Right renal pelvis (tissue), 4 donors: Measurements from ENCODE around the gene PSME3IP1. TPM values are rescaled to one million over a fixed set of nuclear protein-coding genes. Genes with fewer than 3 reads are reported as not detected.
"Not testable (repeated sequence)": the region's sequence is repeated elsewhere in the genome, so short reads cannot be mapped to it uniquely, and the experiment has no call there.

Experiments
- DNase-seq, 4 donors: peaks; one replicate each; pipeline ENCODE4 v3.0.0-alpha.2; 2013; ENCODE audit warnings: low read depth in 4 of 4, low spot score in 3 of 4, missing footprints in 1 of 4
- polyA plus RNA-seq, 4 donors: library from polyadenylated mRNA; unstranded; fragments of 120-200 nt; gene quantifications; one replicate each; pipeline ENCODE4 v1.2.1, GENCODE V29; 2013; ENCODE audit not compliant: insufficient read length in 4 of 4

Gene PSME3IP1
- polyA plus RNA-seq, 4 donors, result 90.5 to 123 (median 115) TPM

GRCh38 chr16:57127037-57127763 lies 58.6 kb downstream of the PSME3IP1 start:
- DNase-seq, result no peak

- no peak for DNase-seq
These were observed 59.4 kb downstream of the PSME3IP1 start for GRCh38 chr16:57126411-57126810.

- DNase-seq, result no peak
These were observed 59.9 kb downstream of the PSME3IP1 start for GRCh38 chr16:57125969-57126368.

GRCh38 chr16:57125376-57125775 lies 60.5 kb downstream of the PSME3IP1 start:
- DNase-seq, result no peak

- no peak for DNase-seq
These were observed 61.7 kb downstream of the PSME3IP1 start for GRCh38 chr16:57123974-57124674.

GRCh38 chr16:57123216-57123973 lies 62.4 kb downstream of the PSME3IP1 start:
- DNase-seq, result no peak

GRCh38 chr16:57118461-57119084 lies 67.3 kb downstream of the PSME3IP1 start:
- DNase-seq, result no peak

- DNase-seq, result peak in 1 of 4 donors; percentile 23
These were observed 70.2 kb downstream of the PSME3IP1 start for GRCh38 chr16:57115514-57116182.

GRCh38 chr16:57115168-57115513 lies 70.7 kb downstream of the PSME3IP1 start:
- DNase-seq, result no peak

GRCh38 chr16:57113664-57114063 lies 72.2 kb downstream of the PSME3IP1 start:
- no peak for DNase-seq

GRCh38 chr16:57113042-57113453 lies 72.8 kb downstream of the PSME3IP1 start:
- DNase-seq, result no peak

GRCh38 chr16:57112403-57113041 lies 73.3 kb downstream of the PSME3IP1 start:
- no peak for DNase-seq

- DNase-seq, result no peak
These were observed 74.4 kb downstream of the PSME3IP1 start for GRCh38 chr16:57111420-57111819.

GRCh38 chr16:57110937-57111336 lies 74.9 kb downstream of the PSME3IP1 start:
- DNase-seq, result no peak

GRCh38 chr16:57109259-57110105 lies 76.4 kb downstream of the PSME3IP1 start:
- not testable (repeated sequence) for DNase-seq

- no peak for DNase-seq
These were observed 77.4 kb downstream of the PSME3IP1 start for GRCh38 chr16:57108432-57108831.

- no peak for DNase-seq
These were observed 78.4 kb downstream of the PSME3IP1 start for GRCh38 chr16:57107321-57107922.

GRCh38 chr16:57106767-57107166 lies 79.1 kb downstream of the PSME3IP1 start:
- no peak for DNase-seq

GRCh38 chr16:57105184-57105583 lies 80.7 kb downstream of the PSME3IP1 start:
- DNase-seq, result no peak
